ENCODE measurements around the gene POLR3A. TPM values are rescaled to one million over a fixed set of nuclear protein-coding genes. Genes with fewer than 3 reads are reported as not detected.

Gene POLR3A
- total RNA-seq, 6 donors from 2014 or later, result 10.5 to 18.9 (median 11.0) TPM

- Histone ChIP-seq H3K27ac (no peak overlapping the region), H3K4me3 (no peak overlapping the region), H3K9me3 (no peaks in the 10 kb centered on the region), H3K4me1 (no peaks in the 10 kb centered on the region), H3K27me3 (no peaks in the 10 kb centered on the region), H3K36me3 (no peaks in the 10 kb centered on the region)
- TF ChIP-seq POLR2A (IDR thresholded peaks at IDR 0.05) (no peak), EP300 (IDR thresholded peaks at IDR 0.05) (no peak), CTCF (IDR thresholded peaks at IDR 0.05) (no peak), POLR2AphosphoS5 (IDR thresholded peaks at IDR 0.05) (no peak)
- DNase-seq (no peak), ATAC-seq (ENCODE audit: low FRiP score in 2 of 2) (no peak)
- 69 to 81% methylated on average over 4 of the region's 4 CpGs for WGBS, 2 donors
Measured at GRCh38 chr10:77959384-77959783, 69.9 kb downstream of the POLR3A start.

- TF ChIP-seq EP300 (IDR thresholded peaks at IDR 0.05) (no peak), CTCF (IDR thresholded peaks at IDR 0.05) (no peak), POLR2AphosphoS5 (IDR thresholded peaks at IDR 0.05) (no peak), POLR2A (IDR thresholded peaks at IDR 0.05) (no peak)
- H3K4me3 ChIP-seq, result no peak overlapping the region
- H3K36me3 ChIP-seq, result no peaks in the 10 kb centered on the region
- H3K27ac ChIP-seq, result no peak overlapping the region
- ATAC-seq (ENCODE audit: low FRiP score in 2 of 2), result no peak
- H3K27me3 ChIP-seq, result no peaks in the 10 kb centered on the region
- H3K4me1 ChIP-seq, result no peaks in the 10 kb centered on the region
- peaks cover 3 to 23% (median 17%) of the 10 kb centered on the region in 4 donors for H3K9me3 ChIP-seq
- DNase-seq, result no peak
- 73 to 96% methylated on average over 1 of the region's 1 CpG for WGBS, 2 donors
Measured at GRCh38 chr10:77955136-77955535, 74.2 kb downstream of the POLR3A start.

- no peak overlapping the region for H3K27ac ChIP-seq
- DNase-seq, result peak in 1 of 2 donors; percentile 41
- TF ChIP-seq CTCF (IDR thresholded peaks at IDR 0.05), result no peak
- no peak for TF ChIP-seq POLR2A (IDR thresholded peaks at IDR 0.05)
- no peak for TF ChIP-seq EP300 (IDR thresholded peaks at IDR 0.05)
- TF ChIP-seq POLR2AphosphoS5 (IDR thresholded peaks at IDR 0.05), result no peak
- WGBS, 2 donors, result 29 to 53% methylated on average over 1 to 7 of the region's 7 CpGs
- no peaks in the 10 kb centered on the region for H3K27me3 ChIP-seq
- H3K36me3 ChIP-seq, result no peaks in the 10 kb centered on the region
- peaks cover 3 to 23% (median 17%) of the 10 kb centered on the region in 4 donors for H3K9me3 ChIP-seq
- ATAC-seq (ENCODE audit: low FRiP score in 2 of 2), result no peak
- H3K4me1 ChIP-seq, result no peaks in the 10 kb centered on the region
- H3K4me3 ChIP-seq, result no peak overlapping the region
Measured at GRCh38 chr10:77949167-77949566, 80.1 kb downstream of the POLR3A start.

- TF ChIP-seq CTCF (IDR thresholded peaks at IDR 0.05) (no peak), POLR2AphosphoS5 (IDR thresholded peaks at IDR 0.05) (no peak), EP300 (IDR thresholded peaks at IDR 0.05) (no peak), POLR2A (IDR thresholded peaks at IDR 0.05) (no peak)
- ATAC-seq (ENCODE audit: low FRiP score in 2 of 2) (no peak), DNase-seq (no peak)
- Histone ChIP-seq H3K9me3 (peaks cover 0 to 9% (median 8%) of the 10 kb centered on the region in 4 donors), H3K4me3 (no peak overlapping the region), H3K4me1 (no peaks in the 10 kb centered on the region), H3K27ac (no peak overlapping the region), H3K36me3 (no peaks in the 10 kb centered on the region), H3K27me3 (no peaks in the 10 kb centered on the region)
- WGBS, 2 donors, result 56 to 60% methylated on average over 2 of the region's 2 CpGs
Measured at GRCh38 chr10:77946084-77946483, 83.2 kb downstream of the POLR3A start.

GRCh38 chr10:77944519-77944918 lies 84.8 kb downstream of the POLR3A start:
- H3K27ac ChIP-seq, result no peak overlapping the region
- no peak overlapping the region for H3K4me3 ChIP-seq
- 22 to 43% methylated on average over 4 of the region's 4 CpGs for WGBS, 2 donors
- no peak for ATAC-seq (ENCODE audit: low FRiP score in 2 of 2)
- TF ChIP-seq CTCF (IDR thresholded peaks at IDR 0.05) (no peak), EP300 (IDR thresholded peaks at IDR 0.05) (no peak), POLR2A (IDR thresholded peaks at IDR 0.05) (no peak)
- DNase-seq, result no peak
- no peaks in the 10 kb centered on the region for H3K9me3 ChIP-seq
- no peaks in the 10 kb centered on the region for H3K4me1 ChIP-seq
- H3K27me3 ChIP-seq, result no peaks in the 10 kb centered on the region
- H3K36me3 ChIP-seq, result no peaks in the 10 kb centered on the region

Data from upper lobe of left lung (tissue), 6 donors.